Mammary epithelial cell (primary cell): ENCODE data around the gene COLGALT1.

Source experiments
- EZH2 ChIP-seq: IDR thresholded peaks from 2 replicates; pipeline ENCODE4 v1.6.1; 2012; ENCODE audit warnings: low read length, inconsistent platforms, borderline replicate concordance
- TF ChIP-seq, protein P1 (sequence below), 2 donors: IDR thresholded peaks in 1 of 2; conservative IDR thresholded peaks in 1 of 2; 2 replicates each; pipeline ENCODE4 v1.5.1; 2011 to 2012; ENCODE audit warnings: inconsistent platforms in 2 of 2, low read length in 2 of 2, mild to moderate bottlenecking in 2 of 2, control low read depth in 1 of 2, low read depth in 1 of 2; ENCODE audit not compliant: insufficient read depth in 1 of 2; ENCODE audit errors: extremely low read depth in 1 of 2

DNA sequence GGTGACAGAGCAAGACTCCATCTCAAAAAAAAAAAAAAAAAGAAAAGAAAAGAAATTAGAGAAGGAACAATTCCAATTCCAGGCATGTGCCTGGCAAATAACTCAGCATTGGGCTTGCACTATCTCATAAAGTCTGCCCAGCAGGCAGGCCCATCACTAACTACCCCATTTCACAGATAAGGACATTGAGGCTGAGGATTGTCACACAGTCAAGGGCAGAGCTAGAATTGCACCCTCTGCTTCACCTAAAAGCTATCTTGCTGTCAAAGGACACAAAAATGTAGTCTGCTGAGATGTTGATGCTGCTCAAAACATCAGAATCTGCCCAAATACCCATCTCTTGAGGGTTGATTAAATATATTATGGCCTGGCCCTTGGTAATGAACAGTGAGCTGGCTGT is 20.7 kb upstream of the COLGALT1 start:
- TF ChIP-seq, protein P1, sequence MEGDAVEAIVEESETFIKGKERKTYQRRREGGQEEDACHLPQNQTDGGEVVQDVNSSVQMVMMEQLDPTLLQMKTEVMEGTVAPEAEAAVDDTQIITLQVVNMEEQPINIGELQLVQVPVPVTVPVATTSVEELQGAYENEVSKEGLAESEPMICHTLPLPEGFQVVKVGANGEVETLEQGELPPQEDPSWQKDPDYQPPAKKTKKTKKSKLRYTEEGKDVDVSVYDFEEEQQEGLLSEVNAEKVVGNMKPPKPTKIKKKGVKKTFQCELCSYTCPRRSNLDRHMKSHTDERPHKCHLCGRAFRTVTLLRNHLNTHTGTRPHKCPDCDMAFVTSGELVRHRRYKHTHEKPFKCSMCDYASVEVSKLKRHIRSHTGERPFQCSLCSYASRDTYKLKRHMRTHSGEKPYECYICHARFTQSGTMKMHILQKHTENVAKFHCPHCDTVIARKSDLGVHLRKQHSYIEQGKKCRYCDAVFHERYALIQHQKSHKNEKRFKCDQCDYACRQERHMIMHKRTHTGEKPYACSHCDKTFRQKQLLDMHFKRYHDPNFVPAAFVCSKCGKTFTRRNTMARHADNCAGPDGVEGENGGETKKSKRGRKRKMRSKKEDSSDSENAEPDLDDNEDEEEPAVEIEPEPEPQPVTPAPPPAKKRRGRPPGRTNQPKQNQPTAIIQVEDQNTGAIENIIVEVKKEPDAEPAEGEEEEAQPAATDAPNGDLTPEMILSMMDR (conservative IDR thresholded peaks at IDR 0.05 in 1 of 2, IDR thresholded peaks at IDR 0.05 in 1 of 2; ENCODE audit: extremely low read depth in 1 of 2, insufficient read depth in 1 of 2, low read depth in 1 of 2, low read length in 2 of 2), result no peak
- TF ChIP-seq EZH2, result no peak
